ENCODE measurements around the gene FADS1. TPM values are rescaled to one million over a fixed set of nuclear protein-coding genes. Genes with fewer than 3 reads are reported as not detected.

Gene FADS1
- total RNA-seq, 3 donors from 2014 or later = 2.1 to 3.5 (median 3.3) TPM

- Mint-ChIP-seq H3K9me3 (no peaks in the 10 kb centered on the region), H3K4me3 (no peak overlapping the region), H3K36me3 (ENCODE audit: insufficient read depth) (no peaks in the 10 kb centered on the region), H3K4me1 (ENCODE audit: low read depth) (peaks cover 23% of the 10 kb centered on the region), H3K27me3 (ENCODE audit: low read depth) (no peaks in the 10 kb centered on the region)
- ATAC-seq (no peak), DNase-seq (no peak)
These were observed 42.4 kb downstream of the FADS1 start for GRCh38 chr11:61774411-61774810.

- ATAC-seq (no peak), DNase-seq (no peak)
- Mint-ChIP-seq H3K9me3 (no peaks in the 10 kb centered on the region), H3K36me3 (ENCODE audit: insufficient read depth) (no peaks in the 10 kb centered on the region), H3K27me3 (ENCODE audit: low read depth) (no peaks in the 10 kb centered on the region), H3K4me3 (no peak overlapping the region), H3K4me1 (ENCODE audit: low read depth) (peaks cover 23% of the 10 kb centered on the region)
These were observed 43.0 kb downstream of the FADS1 start for GRCh38 chr11:61773809-61774208.

GRCh38 chr11:61773356-61773755 is 43.4 kb downstream of the FADS1 start:
- Mint-ChIP-seq H3K27me3 (ENCODE audit: low read depth) (no peaks in the 10 kb centered on the region), H3K9me3 (no peaks in the 10 kb centered on the region), H3K36me3 (ENCODE audit: insufficient read depth) (no peaks in the 10 kb centered on the region), H3K4me1 (ENCODE audit: low read depth) (peaks cover 22% of the 10 kb centered on the region), H3K4me3 (no peak overlapping the region)
- DNase-seq = no peak
- ATAC-seq = no peak

GRCh38 chr11:61771985-61772455 is 44.8 kb downstream of the FADS1 start:
- no peaks in the 10 kb centered on the region for H3K36me3 Mint-ChIP-seq (ENCODE audit: insufficient read depth)
- no peaks in the 10 kb centered on the region for H3K9me3 Mint-ChIP-seq
- DNase-seq (no peak), ATAC-seq (no peak)
- H3K4me3 Mint-ChIP-seq = no peak overlapping the region
- peaks cover 13% of the 10 kb centered on the region for H3K4me1 Mint-ChIP-seq (ENCODE audit: low read depth)
- H3K27me3 Mint-ChIP-seq (ENCODE audit: low read depth) = no peaks in the 10 kb centered on the region

GRCh38 chr11:61771195-61771894 is 45.5 kb downstream of the FADS1 start:
- Mint-ChIP-seq H3K27me3 (ENCODE audit: low read depth) (no peaks in the 10 kb centered on the region), H3K36me3 (ENCODE audit: insufficient read depth) (no peaks in the 10 kb centered on the region), H3K4me1 (ENCODE audit: low read depth) (peaks cover 7% of the 10 kb centered on the region), H3K4me3 (no peak overlapping the region), H3K9me3 (no peaks in the 10 kb centered on the region)
- ATAC-seq (no peak), DNase-seq (no peak)

- Mint-ChIP-seq H3K4me1 (ENCODE audit: low read depth) (peaks cover 5% of the 10 kb centered on the region), H3K36me3 (ENCODE audit: insufficient read depth) (no peaks in the 10 kb centered on the region), H3K9me3 (no peaks in the 10 kb centered on the region), H3K4me3 (no peak overlapping the region), H3K27me3 (ENCODE audit: low read depth) (no peaks in the 10 kb centered on the region)
- no peak for ATAC-seq
- no peak for DNase-seq
These were observed 46.7 kb downstream of the FADS1 start for GRCh38 chr11:61769946-61770683.

GRCh38 chr11:61769169-61769920 is 47.5 kb downstream of the FADS1 start:
- Mint-ChIP-seq H3K4me1 (ENCODE audit: low read depth) (peaks cover 2% of the 10 kb centered on the region), H3K36me3 (ENCODE audit: insufficient read depth) (no peaks in the 10 kb centered on the region), H3K9me3 (no peaks in the 10 kb centered on the region), H3K4me3 (no peak overlapping the region), H3K27me3 (ENCODE audit: low read depth) (no peaks in the 10 kb centered on the region)
- ATAC-seq = no peak
- DNase-seq = no peak

GRCh38 chr11:61768376-61769076 is 48.3 kb downstream of the FADS1 start:
- peaks cover under 1% of the 10 kb centered on the region for H3K27me3 Mint-ChIP-seq (ENCODE audit: low read depth)
- H3K9me3 Mint-ChIP-seq = no peaks in the 10 kb centered on the region
- no peak overlapping the region for H3K4me3 Mint-ChIP-seq
- no peaks in the 10 kb centered on the region for H3K36me3 Mint-ChIP-seq (ENCODE audit: insufficient read depth)
- ATAC-seq (no peak), DNase-seq (no peak)
- peaks cover 2% of the 10 kb centered on the region for H3K4me1 Mint-ChIP-seq (ENCODE audit: low read depth)

- Mint-ChIP-seq H3K27me3 (ENCODE audit: low read depth) (peaks cover 7% of the 10 kb centered on the region), H3K36me3 (ENCODE audit: insufficient read depth) (no peaks in the 10 kb centered on the region), H3K4me1 (ENCODE audit: low read depth) (no peaks in the 10 kb centered on the region), H3K9me3 (no peaks in the 10 kb centered on the region), H3K4me3 (no peak overlapping the region)
- no peak for DNase-seq
- ATAC-seq = no peak
These were observed 50.4 kb downstream of the FADS1 start for GRCh38 chr11:61766353-61766841.

GRCh38 chr11:61765550-61766253 is 51.1 kb downstream of the FADS1 start:
- H3K9me3 Mint-ChIP-seq = no peaks in the 10 kb centered on the region
- ATAC-seq = no peak
- H3K36me3 Mint-ChIP-seq (ENCODE audit: insufficient read depth) = no peaks in the 10 kb centered on the region
- no peaks in the 10 kb centered on the region for H3K4me1 Mint-ChIP-seq (ENCODE audit: low read depth)
- peaks cover 7% of the 10 kb centered on the region for H3K27me3 Mint-ChIP-seq (ENCODE audit: low read depth)
- no peak for DNase-seq
- H3K4me3 Mint-ChIP-seq = no peak overlapping the region

- Mint-ChIP-seq H3K4me1 (ENCODE audit: low read depth) (no peaks in the 10 kb centered on the region), H3K36me3 (ENCODE audit: insufficient read depth) (no peaks in the 10 kb centered on the region), H3K9me3 (no peaks in the 10 kb centered on the region), H3K4me3 (no peak overlapping the region), H3K27me3 (ENCODE audit: low read depth) (peaks cover 7% of the 10 kb centered on the region)
- ATAC-seq = no peak
- no peak for DNase-seq
These were observed 52.1 kb downstream of the FADS1 start for GRCh38 chr11:61764606-61765260.

GRCh38 chr11:61763930-61764605 is 52.7 kb downstream of the FADS1 start:
- no peak for DNase-seq
- Mint-ChIP-seq H3K4me1 (ENCODE audit: low read depth) (no peaks in the 10 kb centered on the region), H3K27me3 (ENCODE audit: low read depth) (peaks cover 7% of the 10 kb centered on the region), H3K9me3 (no peaks in the 10 kb centered on the region), H3K36me3 (ENCODE audit: insufficient read depth) (no peaks in the 10 kb centered on the region), H3K4me3 (no peak overlapping the region)
- no peak for ATAC-seq

- Mint-ChIP-seq H3K4me3 (no peak overlapping the region), H3K27me3 (ENCODE audit: low read depth) (peaks cover 7% of the 10 kb centered on the region), H3K9me3 (no peaks in the 10 kb centered on the region), H3K36me3 (ENCODE audit: insufficient read depth) (no peaks in the 10 kb centered on the region), H3K4me1 (ENCODE audit: low read depth) (no peaks in the 10 kb centered on the region)
- ATAC-seq (no peak), DNase-seq (no peak)
These were observed 54.0 kb downstream of the FADS1 start for GRCh38 chr11:61762798-61763197.
